Measurements from ENCODE around the gene TWF2.

GRCh38 chr3:52246264-52246620 is 7.3 kb upstream of the TWF2 start:
- TF ChIP-seq CTCF (IDR thresholded peaks at IDR 0.05) = no peak
- TF ChIP-seq POLR2A (IDR thresholded peaks at IDR 0.05) = no peak

All from lower leg skin (tissue), 3 donors.